ENCODE data around the gene OTOS. TPM values are rescaled to one million over a fixed set of nuclear protein-coding genes. Genes with fewer than 3 reads are reported as not detected.

OTOS gene
- total RNA-seq, 1 donor from 2014 or later, result not detected

- intact Hi-C loops (cut with DNase I), result no loop called here
- no peaks in the 10 kb centered on the region for H3K9me3 ChIP-seq
- no peaks in the 10 kb centered on the region for H3K27me3 ChIP-seq (ENCODE audit: low read depth)
- ATAC-seq (peak; percentile 16 to 31), DNase-seq (peak; percentile 34)
- H3K27ac ChIP-seq, result no peak overlapping the region
- no peaks in the 10 kb centered on the region for H3K36me3 ChIP-seq
- no peak overlapping the region for H3K4me3 ChIP-seq
- no peak for TF ChIP-seq CTCF (IDR thresholded peaks at IDR 0.05)
- H3K4me1 ChIP-seq, result no peaks in the 10 kb centered on the region
Measured at GRCh38 chr2:240160291-240161086, 20.0 kb upstream of the OTOS start.

GRCh38 chr2:240159251-240159839, 18.9 kb upstream of the OTOS start:
- TF ChIP-seq CTCF (IDR thresholded peaks at IDR 0.05), result no peak
- no peaks in the 10 kb centered on the region for H3K4me1 ChIP-seq
- no peaks in the 10 kb centered on the region for H3K9me3 ChIP-seq
- no peak for ATAC-seq
- H3K4me3 ChIP-seq, result no peak overlapping the region
- intact Hi-C loops (cut with DNase I), result no loop called here
- H3K27ac ChIP-seq, result no peak overlapping the region
- no peaks in the 10 kb centered on the region for H3K36me3 ChIP-seq
- peak; percentile 14 for DNase-seq
- no peaks in the 10 kb centered on the region for H3K27me3 ChIP-seq (ENCODE audit: low read depth)

- no peak for ATAC-seq
- Histone ChIP-seq H3K9me3 (no peaks in the 10 kb centered on the region), H3K36me3 (no peaks in the 10 kb centered on the region), H3K27me3 (ENCODE audit: low read depth) (no peaks in the 10 kb centered on the region), H3K4me3 (no peak overlapping the region), H3K27ac (no peak overlapping the region), H3K4me1 (no peaks in the 10 kb centered on the region)
- no peak for TF ChIP-seq CTCF (IDR thresholded peaks at IDR 0.05)
- DNase-seq, result peak; percentile 15
- intact Hi-C loops (cut with DNase I), result no loop called here
Measured at GRCh38 chr2:240157147-240157470, 16.7 kb upstream of the OTOS start.

- Histone ChIP-seq H3K4me1 (no peaks in the 10 kb centered on the region), H3K4me3 (no peak overlapping the region), H3K9me3 (no peaks in the 10 kb centered on the region), H3K27me3 (ENCODE audit: low read depth) (peaks cover 4% of the 10 kb centered on the region), H3K36me3 (no peaks in the 10 kb centered on the region), H3K27ac (no peak overlapping the region)
- ATAC-seq (no peak), DNase-seq (peak; percentile 30)
- intact Hi-C loops (cut with DNase I), result no loop called here
- no peak for TF ChIP-seq CTCF (IDR thresholded peaks at IDR 0.05)
Measured at GRCh38 chr2:240156435-240157146, 16.1 kb upstream of the OTOS start.

- no peaks in the 10 kb centered on the region for H3K9me3 ChIP-seq
- DNase-seq (no peak), ATAC-seq (no peak)
- TF ChIP-seq CTCF (IDR thresholded peaks at IDR 0.05), result no peak
- peaks cover 6% of the 10 kb centered on the region for H3K27me3 ChIP-seq (ENCODE audit: low read depth)
- no peak overlapping the region for H3K4me3 ChIP-seq
- H3K4me1 ChIP-seq, result no peaks in the 10 kb centered on the region
- H3K36me3 ChIP-seq, result no peaks in the 10 kb centered on the region
- no peak overlapping the region for H3K27ac ChIP-seq
- intact Hi-C loops (cut with DNase I), result no loop called here
Measured at GRCh38 chr2:240155745-240156390, 15.4 kb upstream of the OTOS start.

Measured in lower lobe of right lung (tissue), 2 donors.